Measurements from ENCODE around the gene SLC35F4. TPM values are rescaled to one million over a fixed set of nuclear protein-coding genes. Genes with fewer than 3 reads are reported as not detected.

SLC35F4 gene
- total RNA-seq, 1 donor from 2014 or later, result not detected

DNA sequence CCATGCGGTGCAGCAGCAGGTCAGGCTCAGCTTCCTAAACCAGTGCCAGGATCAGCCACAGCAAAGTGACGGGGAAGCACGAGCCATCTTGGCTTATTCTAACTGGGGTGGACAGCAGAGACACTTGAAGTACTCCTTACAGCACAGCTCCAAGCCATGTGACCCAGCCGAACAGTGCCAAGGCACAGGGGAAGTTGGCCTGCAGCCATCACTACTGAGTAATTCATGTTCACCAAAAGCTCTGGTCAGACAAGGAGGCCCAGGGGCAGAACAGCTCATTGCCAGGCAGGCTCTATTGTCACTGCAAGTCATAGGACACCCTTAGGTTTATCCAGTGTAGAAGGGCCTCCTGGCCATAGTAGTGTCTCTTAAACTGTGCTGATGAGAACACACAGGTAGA is 23.4 kb upstream of the SLC35F4 start:
- peak in 1 of 2 donors; percentile 70 for DNase-seq (ENCODE audit: low spot score in 2 of 2)
- TF ChIP-seq, protein P1, sequence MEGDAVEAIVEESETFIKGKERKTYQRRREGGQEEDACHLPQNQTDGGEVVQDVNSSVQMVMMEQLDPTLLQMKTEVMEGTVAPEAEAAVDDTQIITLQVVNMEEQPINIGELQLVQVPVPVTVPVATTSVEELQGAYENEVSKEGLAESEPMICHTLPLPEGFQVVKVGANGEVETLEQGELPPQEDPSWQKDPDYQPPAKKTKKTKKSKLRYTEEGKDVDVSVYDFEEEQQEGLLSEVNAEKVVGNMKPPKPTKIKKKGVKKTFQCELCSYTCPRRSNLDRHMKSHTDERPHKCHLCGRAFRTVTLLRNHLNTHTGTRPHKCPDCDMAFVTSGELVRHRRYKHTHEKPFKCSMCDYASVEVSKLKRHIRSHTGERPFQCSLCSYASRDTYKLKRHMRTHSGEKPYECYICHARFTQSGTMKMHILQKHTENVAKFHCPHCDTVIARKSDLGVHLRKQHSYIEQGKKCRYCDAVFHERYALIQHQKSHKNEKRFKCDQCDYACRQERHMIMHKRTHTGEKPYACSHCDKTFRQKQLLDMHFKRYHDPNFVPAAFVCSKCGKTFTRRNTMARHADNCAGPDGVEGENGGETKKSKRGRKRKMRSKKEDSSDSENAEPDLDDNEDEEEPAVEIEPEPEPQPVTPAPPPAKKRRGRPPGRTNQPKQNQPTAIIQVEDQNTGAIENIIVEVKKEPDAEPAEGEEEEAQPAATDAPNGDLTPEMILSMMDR (IDR thresholded peaks at IDR 0.05), result no peak
- H3K4me1 ChIP-seq, result no peaks in the 10 kb centered on the region
- no peaks in the 10 kb centered on the region for H3K36me3 ChIP-seq
- no peaks in the 10 kb centered on the region for H3K9me3 ChIP-seq
- H3K27me3 ChIP-seq, result no peaks in the 10 kb centered on the region
- no peak overlapping the region for H3K4me3 ChIP-seq
- no peak overlapping the region for H3K27ac ChIP-seq
- intact Hi-C loops (cut with DNase I), result no loop called here

DNA sequence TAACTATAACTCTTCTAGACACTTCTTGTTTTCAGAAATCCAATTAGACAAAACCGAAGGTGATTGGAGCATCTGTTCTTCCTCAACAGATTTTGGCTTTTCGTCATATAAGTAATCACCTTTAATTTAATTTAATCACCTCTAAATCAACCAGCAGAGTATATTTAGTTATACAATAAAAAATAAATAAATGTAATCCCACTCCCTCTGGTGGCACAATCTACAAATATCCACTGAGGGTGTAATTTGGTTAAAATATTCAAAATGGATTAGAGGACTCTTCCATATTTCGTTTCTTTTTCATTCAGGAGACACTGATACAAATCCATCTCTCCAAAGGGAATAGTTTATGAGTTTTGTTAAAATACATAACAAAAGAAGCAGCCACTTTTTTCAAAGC is 18.3 kb upstream of the SLC35F4 start:
- intact Hi-C loops (cut with DNase I), result no loop called here

DNA sequence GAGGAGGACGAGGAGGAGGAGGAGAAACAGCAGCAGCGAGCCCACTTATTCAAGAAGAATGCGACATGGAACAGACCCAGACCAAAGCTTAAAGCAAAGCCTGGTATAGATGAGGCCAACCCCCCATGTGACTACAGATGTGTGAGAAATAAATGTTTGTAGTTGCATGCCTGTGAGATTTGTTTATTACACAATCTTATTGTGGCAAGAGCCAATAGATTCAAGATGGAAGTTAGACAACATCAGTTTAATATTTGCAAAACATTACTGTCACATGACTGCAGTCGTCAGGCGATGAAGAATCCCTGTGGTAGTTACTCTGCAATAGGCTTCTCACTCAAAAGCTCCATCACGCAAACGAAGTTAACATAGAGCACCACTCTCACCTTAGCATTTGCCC is 17.2 kb upstream of the SLC35F4 start:
- no peaks in the 10 kb centered on the region for H3K36me3 ChIP-seq
- no peak overlapping the region for H3K27ac ChIP-seq
- H3K4me1 ChIP-seq, result no peaks in the 10 kb centered on the region
- H3K27me3 ChIP-seq, result no peaks in the 10 kb centered on the region
- TF ChIP-seq, protein P1 (IDR thresholded peaks at IDR 0.05), result no peak
- DNase-seq (ENCODE audit: low spot score in 2 of 2), result no peak
- H3K9me3 ChIP-seq, result no peaks in the 10 kb centered on the region
- no peak overlapping the region for H3K4me3 ChIP-seq
- intact Hi-C loops (cut with DNase I), result no loop called here

More for the DNA sequence above, 18.3 kb upstream of the SLC35F4 start:
- Histone ChIP-seq H3K27me3 (no peaks in the 10 kb centered on the region), H3K4me3 (no peak overlapping the region), H3K36me3 (no peaks in the 10 kb centered on the region), H3K9me3 (no peaks in the 10 kb centered on the region), H3K4me1 (no peaks in the 10 kb centered on the region), H3K27ac (no peak overlapping the region)
- DNase-seq (ENCODE audit: low spot score in 2 of 2), result no peak
- TF ChIP-seq, protein P1 (IDR thresholded peaks at IDR 0.05), result no peak

DNA sequence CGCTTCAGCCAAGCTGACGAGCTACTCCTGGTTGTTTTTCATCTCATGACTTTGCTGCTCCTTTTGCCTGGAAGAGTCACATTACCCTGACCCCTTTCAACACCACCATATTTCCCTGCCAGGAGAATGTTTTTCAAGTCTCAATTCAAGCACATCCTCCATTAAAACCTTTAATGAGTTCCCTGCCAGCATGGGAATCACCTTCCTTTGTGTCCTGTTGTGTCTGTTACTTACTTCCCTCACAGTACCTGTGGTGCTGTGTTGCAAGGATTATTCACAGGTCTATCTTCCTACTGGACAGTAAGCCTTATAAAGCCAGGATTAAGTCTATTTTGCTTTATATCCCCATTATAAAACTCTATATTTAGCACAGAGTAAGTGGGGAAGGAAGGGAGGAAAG is 13.6 kb upstream of the SLC35F4 start:
- Histone ChIP-seq H3K4me1 (peaks cover 0 to 10% of the 10 kb centered on the region in 2 donors), H3K9me3 (no peaks in the 10 kb centered on the region), H3K4me3 (no peak overlapping the region), H3K27ac (no peak overlapping the region), H3K27me3 (no peaks in the 10 kb centered on the region), H3K36me3 (no peaks in the 10 kb centered on the region)
- no peak for DNase-seq (ENCODE audit: low spot score in 2 of 2)
- TF ChIP-seq, protein P1 (IDR thresholded peaks at IDR 0.05), result no peak
- intact Hi-C loops (cut with DNase I), result no loop called here

DNA sequence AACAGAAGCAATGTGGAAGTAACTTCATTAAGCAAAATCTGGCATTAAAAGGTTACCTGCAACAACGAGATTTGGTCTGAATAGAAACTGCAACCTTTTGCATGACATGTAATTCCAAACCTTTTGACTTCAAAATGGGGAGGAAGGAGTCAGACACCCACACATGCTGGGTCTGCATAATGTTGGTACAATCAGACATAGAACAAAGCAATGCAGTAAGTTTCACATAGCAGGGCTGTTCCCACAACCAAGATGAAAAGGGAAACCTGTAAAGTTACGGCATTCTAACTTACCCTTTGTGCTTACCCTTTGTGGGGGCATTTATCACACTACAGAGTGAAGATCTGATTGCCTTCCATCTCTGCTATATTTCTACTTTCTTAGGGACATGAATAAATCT is 10.1 kb upstream of the SLC35F4 start:
- H3K4me1 ChIP-seq, result peaks cover 0 to 10% of the 10 kb centered on the region in 2 donors
- peak overlapping the region; percentile 3 to 23 for H3K27ac ChIP-seq
- DNase-seq (ENCODE audit: low spot score in 2 of 2), result no peak
- TF ChIP-seq, protein P1 (IDR thresholded peaks at IDR 0.05), result no peak
- H3K36me3 ChIP-seq, result no peaks in the 10 kb centered on the region
- no peaks in the 10 kb centered on the region for H3K27me3 ChIP-seq
- intact Hi-C loops (cut with DNase I), result no loop called here
- H3K4me3 ChIP-seq, result no peak overlapping the region
- H3K9me3 ChIP-seq, result no peaks in the 10 kb centered on the region

DNA sequence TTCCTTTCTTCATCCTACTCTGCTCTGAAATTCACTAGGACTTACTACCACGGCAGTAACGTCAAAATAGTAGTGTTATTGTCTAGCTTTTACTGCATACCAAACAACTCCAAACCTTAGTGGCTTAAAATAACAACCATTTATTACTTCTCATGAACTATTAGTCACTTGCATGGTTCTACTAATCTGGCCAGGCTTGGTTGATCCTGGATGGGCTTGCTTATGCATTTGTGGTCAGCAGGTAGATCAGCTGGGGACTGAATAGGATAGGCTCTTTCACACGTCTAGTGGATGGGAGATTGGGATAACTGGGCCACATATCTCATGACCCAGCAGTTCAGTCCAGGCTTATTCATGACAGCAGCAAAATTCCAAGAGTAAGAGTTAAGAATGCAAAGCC is 9.4 kb upstream of the SLC35F4 start:
- intact Hi-C loops (cut with DNase I), result no loop called here
- no peaks in the 10 kb centered on the region for H3K36me3 ChIP-seq
- TF ChIP-seq, protein P1 (IDR thresholded peaks at IDR 0.05), result no peak

More for the DNA sequence above, 9.4 kb upstream of the SLC35F4 start:
- H3K4me1 ChIP-seq, result peaks cover 0 to 10% of the 10 kb centered on the region in 2 donors
- no peaks in the 10 kb centered on the region for H3K9me3 ChIP-seq
- H3K4me3 ChIP-seq, result no peak overlapping the region
- DNase-seq (ENCODE audit: low spot score in 2 of 2), result no peak
- no peak overlapping the region for H3K27ac ChIP-seq
- no peaks in the 10 kb centered on the region for H3K27me3 ChIP-seq

Measured in ascending aorta (tissue), 2 donors.